A549 treated with Mapracorat at 1 μM for 4 hours (cell line): Measurements from ENCODE around the gene DUSP14. TPM values are rescaled to one million over a fixed set of nuclear protein-coding genes. Genes with fewer than 3 reads are reported as not detected.

ENCODE experiments used
- total RNA-seq: library from RNA; stranded (reverse); fragments of 200-300 nt; extraction: Qiagen RNA extraction; gene quantifications from 5 replicates; pipeline ENCODE4 v1.2.3, GENCODE V29; 2022

DUSP14 gene, protein sequence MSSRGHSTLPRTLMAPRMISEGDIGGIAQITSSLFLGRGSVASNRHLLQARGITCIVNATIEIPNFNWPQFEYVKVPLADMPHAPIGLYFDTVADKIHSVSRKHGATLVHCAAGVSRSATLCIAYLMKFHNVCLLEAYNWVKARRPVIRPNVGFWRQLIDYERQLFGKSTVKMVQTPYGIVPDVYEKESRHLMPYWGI
- 45.0 to 52.4 TPM (median 49.0 TPM) in 5 replicates for total RNA-seq

DNA sequence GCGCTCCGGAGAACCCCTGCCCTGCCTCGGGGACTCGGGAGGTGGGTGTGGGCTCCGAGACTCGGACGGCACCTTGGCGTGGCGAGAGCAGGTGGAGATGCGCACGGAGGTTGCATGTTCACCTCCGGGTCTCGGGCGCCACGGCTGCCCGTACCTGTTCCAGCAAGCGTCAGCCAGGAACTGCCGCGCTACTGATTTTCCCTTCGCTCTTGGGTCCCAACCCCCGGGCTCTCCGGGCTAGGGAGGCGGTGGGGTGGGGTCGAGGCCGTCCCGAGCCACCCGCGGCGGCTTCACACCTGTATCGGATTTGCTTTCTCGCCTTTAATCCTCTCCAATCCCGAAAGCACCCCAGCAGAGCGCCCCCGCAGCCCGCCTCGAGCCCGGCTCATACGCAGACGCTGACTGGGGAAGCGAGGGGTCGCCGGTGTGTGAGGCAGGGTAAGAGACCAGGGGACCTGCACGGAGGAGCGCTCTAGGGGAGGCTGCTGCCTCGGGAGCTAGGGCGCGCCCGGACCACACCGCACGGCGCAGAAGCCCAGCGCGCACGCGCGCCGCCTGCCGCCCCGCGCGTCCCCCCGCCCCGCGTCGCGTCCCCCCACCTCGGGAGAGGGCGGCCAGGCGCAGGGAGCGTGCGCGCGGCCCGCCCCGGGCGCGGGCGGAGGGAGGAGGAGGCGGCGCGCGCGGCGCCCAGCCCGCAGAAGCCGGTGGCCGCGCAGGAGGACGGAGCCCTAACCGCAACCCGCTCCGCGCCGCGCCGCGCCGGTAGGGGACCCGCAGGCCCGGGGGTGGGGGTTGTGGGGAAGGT, at the start of gene DUSP14:
Gene DUSP14 (plus strand): TSS at position 695 of the 805 bp plus-strand sequence. CDS start 22,382 bp downstream, outside the sequence.

Other genes with a start within 250 kb of the DUSP14 start
- not detected in 5 replicates for gene C17orf78, start 113.9 kb upstream of the DUSP14 start, total RNA-seq
- gene ACACA, start 83.1 kb upstream of the DUSP14 start, total RNA-seq, result 42.4 to 49.9 TPM (median 47.4 TPM) in 5 replicates
- 11.4 to 13.5 TPM (median 12.9 TPM) in 5 replicates for gene TADA2A, start 83.0 kb upstream of the DUSP14 start, total RNA-seq
- gene SYNRG, start 119.5 kb downstream of the DUSP14 start, total RNA-seq, result 11.4 to 14.0 TPM (median 13.3 TPM) in 5 replicates
- 24.6 to 29.8 TPM (median 27.3 TPM) in 5 replicates for gene DDX52, start 153.6 kb downstream of the DUSP14 start, total RNA-seq